Transverse colon (tissue), 4 donors: Measurements from ENCODE around the gene OSCAR. TPM values are rescaled to one million over a fixed set of nuclear protein-coding genes. Genes with fewer than 3 reads are reported as not detected.

Experiments used
- DNase-seq: peaks from one replicate; pipeline ENCODE4 v3.0.0-alpha.2; 2019
- H3K27ac ChIP-seq, 4 donors: fragments of 200-600 bp; sonication (generic); 2 replicates each; pipeline ENCODE4 v1.5.1; 2016 to 2018; ENCODE audit warnings: inconsistent platforms in 4 of 4
- H3K27me3 ChIP-seq: fragments of 200-600 bp; sonication (generic); 2 replicates; pipeline ENCODE4 v1.5.1; 2017; ENCODE audit warnings: inconsistent platforms
- H3K36me3 ChIP-seq, 4 donors: fragments of 200-600 bp; sonication (generic); 2 replicates each; pipeline ENCODE4 v1.5.1; 2017 to 2019; ENCODE audit warnings: inconsistent platforms in 4 of 4
- H3K4me1 ChIP-seq, 4 donors: fragments of 200-600 bp; sonication (generic); 2 replicates each; pipeline ENCODE4 v1.5.1; 2017 to 2020; ENCODE audit warnings: inconsistent platforms in 4 of 4
- H3K4me3 ChIP-seq, 4 donors: fragments of 200-600 bp; sonication (generic); 1 replicate in 1 of 4; 2 replicates in 3 of 4; pipeline versions ENCODE4 v1.5.1 to v1.6.1; 2017 to 2019; ENCODE audit warnings: inconsistent platforms in 4 of 4
- H3K9me3 ChIP-seq, 2 donors: fragments of 200-600 bp; sonication (generic); 2 replicates each; pipeline ENCODE4 v1.5.1; 2017 to 2019; ENCODE audit warnings: inconsistent platforms in 2 of 2
- EP300 ChIP-seq: sonication (generic); formaldehyde crosslinking; IDR thresholded peaks from one replicate; pipeline ENCODE4 v1.6.1; 2017; ENCODE audit warnings: antibody characterized with exemption, low read depth
- POLR2A ChIP-seq: fragments of 450-650 bp; IDR thresholded peaks from one replicate; pipeline ENCODE4 v1.6.1; 2016; ENCODE audit warnings: antibody characterized with exemption, mild to moderate bottlenecking, moderate library complexity
- POLR2AphosphoS5 ChIP-seq, 3 donors: sonication (generic); formaldehyde crosslinking; IDR thresholded peaks; one replicate each; pipeline ENCODE4 v1.6.1; 2016; ENCODE audit warnings: antibody characterized with exemption in 3 of 3
- WGBS, 2 donors: methylation state at CpG; one replicate each; pipeline ENCODE4 v1.1.5; 2018; ENCODE audit warnings: low coverage in 1 of 2; 5-methylcytosine and 5-hydroxymethylcytosine counted together
- in situ Hi-C, 4 donors: fragments of 200-750 bp; cut with MboI; loops; one replicate each; pipeline versions ENCODE4 v1.15.0 to v1.15.1; 2017; ENCODE audit warnings: low sequenced_read_pairs in 3 of 4, low pct_ligation_motif_present in 1 of 4, low pct_unique_long_range_greater_than_20kb in 1 of 4
- intact Hi-C: fragments of 100-400 bp; cut with DNase I; formaldehyde crosslinking; loops from one replicate; pipeline ENCODE4 v1.15.1; 2023; ENCODE audit warnings: low total_unique reads
- total RNA-seq, 4 donors: library from RNA; depleted of rRNA; stranded (reverse); fragments of >200 nt; gene quantifications; one replicate each; pipeline ENCODE4 v1.1.0, GENCODE V29; 2016
- TF ChIP-seq, protein P1 (sequence below), 5 experiments: fragments of 200-600 bp in 3 of 5; fragments of 450-650 bp in 2 of 5; sonication (generic) in 3 of 5; IDR thresholded peaks; 1 replicate in 2 of 5; 2 replicates in 3 of 5; pipeline ENCODE4 v1.5.1; 2016 to 2017; ENCODE audit warnings: antibody characterized with exemption in 5 of 5, inconsistent platforms in 3 of 5, mild to moderate bottlenecking in 2 of 5, moderate library complexity in 1 of 5

Gene OSCAR
- total RNA-seq, 4 donors from 2014 or later, result 0.27 to 3.2 (median 0.75) TPM; not detected in 1

DNA sequence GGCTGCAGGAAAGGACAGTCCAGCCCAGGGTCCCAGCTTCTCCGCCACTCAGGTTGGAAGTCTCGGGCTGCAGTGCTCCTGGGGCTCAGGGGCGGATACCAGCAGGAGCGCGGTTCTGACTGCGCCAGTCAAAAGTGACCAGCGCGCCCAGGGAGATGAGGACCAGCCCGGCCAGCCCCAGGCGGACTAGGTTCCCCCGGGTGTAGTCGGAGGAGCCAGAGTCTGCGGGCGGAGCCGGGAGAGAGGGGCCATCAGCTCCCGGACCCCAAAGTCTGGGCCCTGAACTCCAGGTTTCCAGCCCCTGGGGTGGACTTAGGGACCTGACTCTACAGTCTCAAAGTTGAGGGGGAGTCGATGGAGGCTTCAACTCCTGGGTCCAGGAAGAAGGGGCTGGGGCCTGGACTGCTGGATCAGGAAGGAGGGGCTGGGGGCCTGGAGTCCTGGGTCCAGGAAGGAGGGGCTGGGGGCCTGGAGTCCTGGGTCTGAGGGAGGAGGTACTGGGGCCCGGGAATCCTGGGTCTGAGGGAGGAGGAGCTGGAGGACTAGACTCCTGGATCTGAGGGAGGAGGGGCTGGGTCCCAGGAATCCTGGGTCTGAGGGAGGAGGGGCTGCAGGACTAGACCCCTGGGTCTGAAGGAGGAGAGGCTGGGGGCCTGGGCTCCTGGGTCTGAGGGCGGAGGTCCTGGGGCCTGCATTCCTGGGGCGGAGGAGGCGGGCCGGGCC lies 5.3 kb downstream of the OSCAR start:
- no peaks in the 10 kb centered on the region for H3K9me3 ChIP-seq
- no peaks in the 10 kb centered on the region for H3K36me3 ChIP-seq
- peak overlapping the region in 1 of 4 donors; percentile 77 for H3K27ac ChIP-seq
- intact Hi-C loops (no loop called here), in situ Hi-C loops (no loop called here)
- TF ChIP-seq, protein P1, sequence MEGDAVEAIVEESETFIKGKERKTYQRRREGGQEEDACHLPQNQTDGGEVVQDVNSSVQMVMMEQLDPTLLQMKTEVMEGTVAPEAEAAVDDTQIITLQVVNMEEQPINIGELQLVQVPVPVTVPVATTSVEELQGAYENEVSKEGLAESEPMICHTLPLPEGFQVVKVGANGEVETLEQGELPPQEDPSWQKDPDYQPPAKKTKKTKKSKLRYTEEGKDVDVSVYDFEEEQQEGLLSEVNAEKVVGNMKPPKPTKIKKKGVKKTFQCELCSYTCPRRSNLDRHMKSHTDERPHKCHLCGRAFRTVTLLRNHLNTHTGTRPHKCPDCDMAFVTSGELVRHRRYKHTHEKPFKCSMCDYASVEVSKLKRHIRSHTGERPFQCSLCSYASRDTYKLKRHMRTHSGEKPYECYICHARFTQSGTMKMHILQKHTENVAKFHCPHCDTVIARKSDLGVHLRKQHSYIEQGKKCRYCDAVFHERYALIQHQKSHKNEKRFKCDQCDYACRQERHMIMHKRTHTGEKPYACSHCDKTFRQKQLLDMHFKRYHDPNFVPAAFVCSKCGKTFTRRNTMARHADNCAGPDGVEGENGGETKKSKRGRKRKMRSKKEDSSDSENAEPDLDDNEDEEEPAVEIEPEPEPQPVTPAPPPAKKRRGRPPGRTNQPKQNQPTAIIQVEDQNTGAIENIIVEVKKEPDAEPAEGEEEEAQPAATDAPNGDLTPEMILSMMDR (IDR thresholded peaks at IDR 0.05), result no peak
- TF ChIP-seq EP300 (no peak), POLR2A (no peak), POLR2AphosphoS5 (IDR thresholded peaks at IDR 0.05) (no peak)
- H3K4me3 ChIP-seq, result peak overlapping the region in 3 of 4 donors; percentile 13 to 56 (median 26)
- H3K27me3 ChIP-seq, result peaks cover 3% of the 10 kb centered on the region
- H3K4me1 ChIP-seq, result peaks cover 7 to 19% (median 8%) of the 10 kb centered on the region in 4 donors
- DNase-seq, result no peak
- WGBS, 2 donors, result 71% methylated on average over 22 of the region's 22 CpGs; no CpG with 5 or more reads in 1 of the 2 donors

DNA sequence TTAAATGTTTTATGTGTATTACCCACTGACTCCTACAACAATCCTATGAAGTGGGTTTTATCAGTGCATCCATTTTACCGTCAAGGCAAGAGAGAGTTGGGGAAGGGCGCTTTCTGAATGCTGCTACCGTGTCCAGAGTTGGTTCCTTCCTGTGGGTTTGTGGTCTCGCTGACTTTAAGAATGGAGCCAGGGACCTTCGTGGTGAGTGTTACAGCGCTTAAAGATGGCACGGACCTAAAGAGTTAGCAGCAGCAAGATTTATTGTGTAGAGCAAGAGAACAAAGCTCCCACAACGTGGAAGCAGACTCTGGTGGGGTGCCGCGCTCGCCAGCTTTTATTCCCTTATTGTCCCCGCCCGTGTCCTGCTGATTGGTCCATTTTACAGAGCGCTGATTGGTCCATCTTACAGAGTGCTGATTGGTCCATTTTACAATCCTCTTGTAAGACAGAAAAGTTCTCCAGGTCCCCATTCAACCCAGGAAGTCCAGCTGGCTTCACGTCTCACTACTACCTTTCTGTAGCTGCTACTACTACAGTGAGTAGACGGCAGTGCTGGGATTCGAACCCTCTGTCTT lies 6.1 kb downstream of the OSCAR start:
- H3K27me3 ChIP-seq, result peaks cover 10% of the 10 kb centered on the region
- no peak for DNase-seq
- H3K27ac ChIP-seq, result no peak overlapping the region
- whole genome bisulfite sequencing, 2 donors, result 81 to 91% methylated on average over 4 to 17 of the region's 17 CpGs
- in situ Hi-C loops (no loop called here), intact Hi-C loops (no loop called here)
- H3K4me3 ChIP-seq, result no peak overlapping the region
- no peaks in the 10 kb centered on the region for H3K36me3 ChIP-seq
- H3K9me3 ChIP-seq, result no peaks in the 10 kb centered on the region
- TF ChIP-seq POLR2AphosphoS5 (IDR thresholded peaks at IDR 0.05), result no peak
- TF ChIP-seq, protein P1 (IDR thresholded peaks at IDR 0.05), result no peak
- TF ChIP-seq EP300, result no peak
- no peak for TF ChIP-seq POLR2A
- H3K4me1 ChIP-seq, result peaks cover 7 to 19% (median 8%) of the 10 kb centered on the region in 4 donors

DNA sequence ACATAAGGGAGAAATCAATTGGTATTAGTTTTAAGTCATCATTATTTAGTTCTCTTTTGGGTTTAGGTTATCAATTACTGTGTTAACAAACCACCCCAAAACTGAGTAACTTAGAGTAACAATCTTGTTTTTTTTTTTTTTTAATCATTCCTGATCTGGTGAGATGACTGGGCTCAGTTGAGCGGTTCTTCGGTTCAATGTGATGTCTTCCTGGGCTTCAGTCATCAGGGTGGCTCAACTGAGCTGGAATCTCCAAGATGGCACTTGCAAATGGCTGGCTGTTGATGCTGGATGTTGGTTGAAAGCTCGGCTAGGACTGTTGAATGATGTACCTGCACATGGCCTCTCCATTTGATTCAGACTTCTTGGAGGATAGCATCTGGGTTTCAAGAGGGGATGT lies 16.2 kb downstream of the OSCAR start:
- Histone ChIP-seq H3K27ac (no peak overlapping the region), H3K4me3 (no peak overlapping the region), H3K27me3 (peaks cover under 1% of the 10 kb centered on the region), H3K36me3 (no peaks in the 10 kb centered on the region), H3K4me1 (no peaks in the 10 kb centered on the region), H3K9me3 (no peaks in the 10 kb centered on the region)
- DNase-seq, result no peak
- TF ChIP-seq EP300 (no peak), POLR2A (no peak), POLR2AphosphoS5 (IDR thresholded peaks at IDR 0.05) (no peak)
- TF ChIP-seq, protein P1 (IDR thresholded peaks at IDR 0.05), result no peak
- WGBS, 2 donors, result 75 to 90% methylated on average over 2 to 3 of the region's 3 CpGs
- intact Hi-C loops (no loop called here), in situ Hi-C loops (no loop called here)

DNA sequence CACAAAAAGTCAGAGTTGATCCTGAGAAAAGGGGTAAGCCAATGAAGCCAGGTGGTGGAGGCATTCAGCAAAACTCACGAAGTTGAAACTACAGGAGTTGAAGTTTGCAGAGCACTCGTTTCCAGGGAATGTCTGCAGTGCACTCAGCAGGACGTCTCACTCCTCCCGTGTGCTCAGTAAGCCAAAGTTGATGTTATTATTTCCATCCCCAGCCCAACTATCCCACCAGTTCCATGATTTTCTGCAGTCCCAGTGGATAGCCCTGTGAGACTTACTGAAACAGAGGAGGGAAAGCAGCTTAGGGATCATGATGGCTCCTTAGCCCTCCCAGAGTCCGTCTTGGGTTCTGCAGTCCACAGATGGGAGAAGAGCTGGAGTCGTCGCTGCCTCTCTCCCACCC lies 19.6 kb downstream of the OSCAR start, which contains the start of gene TARM1:
Gene TARM1, minus strand, starts transcription at position 334 of the 400 bp plus-strand sequence. Its CDS starts 25 bp downstream, at position 309.
- Histone ChIP-seq H3K4me3 (no peak within 1 kb of the TSS), H3K27me3 (no peaks in the 10 kb centered on the region), H3K27ac (no peak within 1 kb of the TSS), H3K4me1 (no peaks in the 10 kb centered on the region), H3K36me3 (no peaks in the 10 kb centered on the region), H3K9me3 (no peaks in the 10 kb centered on the region)
- TF ChIP-seq POLR2A (no peak), EP300 (no peak), POLR2AphosphoS5 (IDR thresholded peaks at IDR 0.05) (no peak)
- TF ChIP-seq, protein P1 (IDR thresholded peaks at IDR 0.05), result no peak
- WGBS, 2 donors, result 79 to 84% methylated on average over 2 to 7 of the region's 7 CpGs
- in situ Hi-C loops (no loop called here), intact Hi-C loops (no loop called here)
- no peak for DNase-seq
